ENCODE results near the gene KLHL29.
A peak's percentile ranks its signal among the peaks of the same experiment; 100 is the strongest.

The KLHL29 gene

GRCh38 chr2:23668756-23669304, 283.9 kb downstream of the KLHL29 start:
- Histone ChIP-seq H3K27me3 (ENCODE audit: control insufficient read depth, insufficient read depth, low read length) (no peaks in the 10 kb centered on the region), H3K4me3 (ENCODE audit: low read length) (no peak overlapping the region), H3K9ac (ENCODE audit: low read length) (no peak overlapping the region), H3K27ac (ENCODE audit: low read depth, low read length) (no peak overlapping the region), H3K4me1 (ENCODE audit: control insufficient read depth, insufficient read depth, low read length) (peaks cover 26% of the 10 kb centered on the region), H3K36me3 (ENCODE audit: control insufficient read depth, insufficient read depth, low read length) (no peaks in the 10 kb centered on the region)

GRCh38 chr2:23669413-23670244, 284.6 kb downstream of the KLHL29 start:
- Histone ChIP-seq H3K9ac (ENCODE audit: low read length) (no peak overlapping the region), H3K36me3 (ENCODE audit: control insufficient read depth, insufficient read depth, low read length) (no peaks in the 10 kb centered on the region), H3K27me3 (ENCODE audit: control insufficient read depth, insufficient read depth, low read length) (no peaks in the 10 kb centered on the region), H3K4me3 (ENCODE audit: low read length) (no peak overlapping the region), H3K4me1 (ENCODE audit: control insufficient read depth, insufficient read depth, low read length) (peaks cover 18% of the 10 kb centered on the region), H3K27ac (ENCODE audit: low read depth, low read length) (peak overlapping the region; percentile 77)

- Histone ChIP-seq H3K4me1 (ENCODE audit: control insufficient read depth, insufficient read depth, low read length) (peaks cover 17% of the 10 kb centered on the region), H3K36me3 (ENCODE audit: control insufficient read depth, insufficient read depth, low read length) (no peaks in the 10 kb centered on the region), H3K27ac (ENCODE audit: low read depth, low read length) (peak overlapping the region; percentile 56), H3K27me3 (ENCODE audit: control insufficient read depth, insufficient read depth, low read length) (no peaks in the 10 kb centered on the region), H3K9ac (ENCODE audit: low read length) (no peak overlapping the region), H3K4me3 (ENCODE audit: low read length) (no peak overlapping the region)
These were observed 285.2 kb downstream of the KLHL29 start for GRCh38 chr2:23670245-23670592.

- Histone ChIP-seq H3K9ac (ENCODE audit: low read length) (no peak overlapping the region), H3K27me3 (ENCODE audit: control insufficient read depth, insufficient read depth, low read length) (no peaks in the 10 kb centered on the region), H3K36me3 (ENCODE audit: control insufficient read depth, insufficient read depth, low read length) (no peaks in the 10 kb centered on the region), H3K27ac (ENCODE audit: low read depth, low read length) (no peak overlapping the region), H3K4me3 (ENCODE audit: low read length) (no peak overlapping the region), H3K4me1 (ENCODE audit: control insufficient read depth, insufficient read depth, low read length) (peaks cover 17% of the 10 kb centered on the region)
These were observed 288.1 kb downstream of the KLHL29 start for GRCh38 chr2:23673082-23673481.

GRCh38 chr2:23673830-23674679, 289.1 kb downstream of the KLHL29 start:
- Histone ChIP-seq H3K4me1 (ENCODE audit: control insufficient read depth, insufficient read depth, low read length) (peaks cover 14% of the 10 kb centered on the region), H3K27me3 (ENCODE audit: control insufficient read depth, insufficient read depth, low read length) (no peaks in the 10 kb centered on the region), H3K9ac (ENCODE audit: low read length) (no peak overlapping the region), H3K36me3 (ENCODE audit: control insufficient read depth, insufficient read depth, low read length) (no peaks in the 10 kb centered on the region), H3K27ac (ENCODE audit: low read depth, low read length) (no peak overlapping the region), H3K4me3 (ENCODE audit: low read length) (no peak overlapping the region)

- H3K9ac ChIP-seq (ENCODE audit: low read length) = no peak overlapping the region
- H3K4me3 ChIP-seq (ENCODE audit: low read length) = no peak overlapping the region
- H3K4me1 ChIP-seq (ENCODE audit: control insufficient read depth, insufficient read depth, low read length) = no peaks in the 10 kb centered on the region
- H3K27ac ChIP-seq (ENCODE audit: low read depth, low read length) = no peak overlapping the region
- no peaks in the 10 kb centered on the region for H3K36me3 ChIP-seq (ENCODE audit: control insufficient read depth, insufficient read depth, low read length)
- no peaks in the 10 kb centered on the region for H3K27me3 ChIP-seq (ENCODE audit: control insufficient read depth, insufficient read depth, low read length)
These were observed 290.5 kb downstream of the KLHL29 start for GRCh38 chr2:23675506-23675905.

GRCh38 chr2:23677836-23678235, 292.9 kb downstream of the KLHL29 start:
- H3K36me3 ChIP-seq (ENCODE audit: control insufficient read depth, insufficient read depth, low read length) = no peaks in the 10 kb centered on the region
- no peak overlapping the region for H3K4me3 ChIP-seq (ENCODE audit: low read length)
- no peaks in the 10 kb centered on the region for H3K4me1 ChIP-seq (ENCODE audit: control insufficient read depth, insufficient read depth, low read length)
- no peaks in the 10 kb centered on the region for H3K27me3 ChIP-seq (ENCODE audit: control insufficient read depth, insufficient read depth, low read length)
- no peak overlapping the region for H3K9ac ChIP-seq (ENCODE audit: low read length)
- no peak overlapping the region for H3K27ac ChIP-seq (ENCODE audit: low read depth, low read length)

GRCh38 chr2:23679044-23679443, 294.1 kb downstream of the KLHL29 start:
- Histone ChIP-seq H3K4me1 (ENCODE audit: control insufficient read depth, insufficient read depth, low read length) (no peaks in the 10 kb centered on the region), H3K36me3 (ENCODE audit: control insufficient read depth, insufficient read depth, low read length) (no peaks in the 10 kb centered on the region), H3K27me3 (ENCODE audit: control insufficient read depth, insufficient read depth, low read length) (no peaks in the 10 kb centered on the region)

GRCh38 chr2:23680951-23681350, 296.0 kb downstream of the KLHL29 start:
- Histone ChIP-seq H3K36me3 (ENCODE audit: control insufficient read depth, insufficient read depth, low read length) (no peaks in the 10 kb centered on the region), H3K27me3 (ENCODE audit: control insufficient read depth, insufficient read depth, low read length) (no peaks in the 10 kb centered on the region), H3K4me1 (ENCODE audit: control insufficient read depth, insufficient read depth, low read length) (no peaks in the 10 kb centered on the region), H3K4me3 (ENCODE audit: low read length) (no peak overlapping the region), H3K9ac (ENCODE audit: low read length) (no peak overlapping the region), H3K27ac (ENCODE audit: low read depth, low read length) (no peak overlapping the region)

More at GRCh38 chr2:23679044-23679443, 294.1 kb downstream of the KLHL29 start:
- H3K4me3 ChIP-seq (ENCODE audit: low read length) = no peak overlapping the region
- no peak overlapping the region for H3K9ac ChIP-seq (ENCODE audit: low read length)
- no peak overlapping the region for H3K27ac ChIP-seq (ENCODE audit: low read depth, low read length)

GRCh38 chr2:23681356-23682140, 296.6 kb downstream of the KLHL29 start:
- Histone ChIP-seq H3K36me3 (ENCODE audit: control insufficient read depth, insufficient read depth, low read length) (no peaks in the 10 kb centered on the region), H3K4me1 (ENCODE audit: control insufficient read depth, insufficient read depth, low read length) (no peaks in the 10 kb centered on the region), H3K27me3 (ENCODE audit: control insufficient read depth, insufficient read depth, low read length) (no peaks in the 10 kb centered on the region), H3K9ac (ENCODE audit: low read length) (no peak overlapping the region), H3K4me3 (ENCODE audit: low read length) (no peak overlapping the region), H3K27ac (ENCODE audit: low read depth, low read length) (no peak overlapping the region)

- Histone ChIP-seq H3K4me3 (ENCODE audit: low read length) (no peak overlapping the region), H3K27ac (ENCODE audit: low read depth, low read length) (no peak overlapping the region), H3K27me3 (ENCODE audit: control insufficient read depth, insufficient read depth, low read length) (no peaks in the 10 kb centered on the region), H3K4me1 (ENCODE audit: control insufficient read depth, insufficient read depth, low read length) (no peaks in the 10 kb centered on the region), H3K36me3 (ENCODE audit: control insufficient read depth, insufficient read depth, low read length) (no peaks in the 10 kb centered on the region), H3K9ac (ENCODE audit: low read length) (no peak overlapping the region)
These were observed 297.5 kb downstream of the KLHL29 start for GRCh38 chr2:23682481-23682880.

GRCh38 chr2:23683001-23683400, 298.0 kb downstream of the KLHL29 start:
- H3K27ac ChIP-seq (ENCODE audit: low read depth, low read length) = no peak overlapping the region
- no peaks in the 10 kb centered on the region for H3K27me3 ChIP-seq (ENCODE audit: control insufficient read depth, insufficient read depth, low read length)
- H3K9ac ChIP-seq (ENCODE audit: low read length) = no peak overlapping the region
- H3K4me3 ChIP-seq (ENCODE audit: low read length) = no peak overlapping the region
- H3K36me3 ChIP-seq (ENCODE audit: control insufficient read depth, insufficient read depth, low read length) = no peaks in the 10 kb centered on the region
- H3K4me1 ChIP-seq (ENCODE audit: control insufficient read depth, insufficient read depth, low read length) = no peaks in the 10 kb centered on the region
